Midbrain (tissue), 1 donor: ENCODE data around the gene TAF6.

Source experiments
- DNase-seq: peaks from one replicate; lab custom pipeline; 2025; lab: John Stamatoyannopoulos, UW

TAF6 gene

DNA sequence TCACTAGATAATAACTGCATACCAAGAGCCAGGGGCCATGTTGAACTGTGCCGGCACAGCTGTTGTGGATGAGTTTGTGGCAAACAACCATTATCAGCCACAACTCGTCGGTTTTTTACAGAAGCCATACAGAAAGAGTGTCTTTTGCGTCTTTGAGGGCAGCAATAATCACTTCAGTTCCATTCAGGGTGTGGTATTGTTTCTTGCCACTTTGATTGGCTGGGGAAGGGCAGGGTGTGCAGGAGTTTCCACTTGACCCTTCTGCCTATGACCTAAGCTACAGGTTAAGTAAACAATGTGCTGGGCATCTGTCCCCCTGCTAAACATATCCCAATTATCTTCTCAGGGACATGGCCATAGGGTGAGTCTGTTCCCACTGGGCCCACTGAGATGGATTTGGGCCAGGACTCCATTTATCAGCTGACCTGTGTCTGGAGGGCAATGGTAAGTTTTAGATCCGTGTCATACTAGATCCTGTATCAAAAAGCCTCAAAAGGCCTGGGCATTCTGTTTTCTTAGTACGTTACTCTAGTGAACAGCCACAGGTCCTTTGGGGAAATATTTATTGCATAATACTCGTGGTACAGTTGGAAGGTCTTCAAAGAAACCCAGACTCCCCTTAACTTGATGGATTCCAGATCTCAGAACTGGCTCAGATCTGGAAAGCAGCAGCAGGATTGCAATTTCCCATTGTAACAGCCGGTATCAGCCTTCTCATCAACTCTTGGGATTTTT lies 53.5 kb downstream of the TAF6 start:
- DNase-seq, result no peak

DNA sequence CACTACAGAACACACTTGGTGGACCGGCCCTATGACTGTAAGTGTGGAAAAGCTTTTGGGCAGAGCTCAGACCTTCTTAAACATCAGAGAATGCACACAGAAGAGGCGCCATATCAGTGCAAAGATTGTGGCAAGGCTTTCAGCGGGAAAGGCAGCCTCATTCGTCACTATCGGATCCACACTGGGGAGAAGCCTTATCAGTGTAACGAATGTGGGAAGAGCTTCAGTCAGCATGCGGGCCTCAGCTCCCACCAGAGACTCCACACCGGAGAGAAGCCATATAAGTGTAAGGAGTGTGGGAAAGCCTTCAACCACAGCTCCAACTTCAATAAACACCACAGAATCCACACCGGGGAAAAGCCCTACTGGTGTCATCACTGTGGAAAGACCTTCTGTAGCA lies 55.0 kb downstream of the TAF6 start:
- DNase-seq, result no peak

DNA sequence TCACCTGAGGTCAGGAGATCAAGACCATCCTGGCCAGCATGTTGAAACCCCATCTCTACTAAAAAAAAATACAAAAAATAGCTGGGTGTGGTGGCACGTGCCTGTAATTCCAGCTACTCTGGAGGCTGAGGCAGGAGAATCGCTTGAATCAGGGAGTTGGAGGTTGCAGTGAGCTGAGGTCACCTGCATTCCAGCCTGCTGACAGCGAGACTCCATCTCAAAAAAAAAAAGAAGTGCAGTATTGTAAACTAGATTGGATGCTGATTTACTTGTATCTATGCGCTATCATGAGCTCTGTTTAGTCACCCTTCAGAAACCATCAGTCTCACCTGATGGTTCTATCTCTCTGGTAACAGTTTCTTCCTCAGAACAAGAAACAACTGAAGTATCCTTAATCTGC lies 55.8 kb downstream of the TAF6 start:
- no peak for DNase-seq

DNA sequence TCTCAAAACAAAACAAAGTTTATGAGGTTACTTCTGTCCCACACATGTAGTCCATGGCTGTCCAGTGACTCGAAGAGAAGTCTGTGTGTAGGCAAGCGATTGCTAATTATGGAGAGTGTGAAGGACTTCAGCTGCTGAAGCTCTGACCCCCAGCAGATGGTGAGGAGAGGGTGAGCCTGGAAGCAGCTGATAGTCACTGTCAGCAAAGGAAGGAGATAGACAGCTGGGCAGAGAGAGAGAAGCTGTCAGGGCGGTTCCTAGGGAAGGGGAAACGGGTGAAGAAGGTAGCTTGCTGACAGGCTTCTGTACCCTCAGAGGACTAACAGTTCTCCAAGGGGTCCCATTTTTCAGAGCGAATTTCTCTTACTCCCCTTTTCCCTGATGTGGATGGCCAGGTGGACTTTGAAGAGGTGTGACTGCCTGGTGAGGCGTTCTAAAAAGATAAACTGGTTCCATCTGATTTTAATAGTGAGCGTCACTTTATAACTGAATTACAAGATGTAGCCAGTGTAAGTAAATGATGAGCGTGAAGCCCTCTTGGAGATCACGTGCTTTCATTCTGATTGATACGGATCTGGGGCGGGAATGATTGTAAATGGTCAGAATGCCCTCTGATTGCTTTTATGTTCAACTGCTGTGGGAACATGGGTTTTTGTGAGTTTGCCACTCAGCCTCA lies 57.5 kb downstream of the TAF6 start:
- DNase-seq, result no peak

DNA sequence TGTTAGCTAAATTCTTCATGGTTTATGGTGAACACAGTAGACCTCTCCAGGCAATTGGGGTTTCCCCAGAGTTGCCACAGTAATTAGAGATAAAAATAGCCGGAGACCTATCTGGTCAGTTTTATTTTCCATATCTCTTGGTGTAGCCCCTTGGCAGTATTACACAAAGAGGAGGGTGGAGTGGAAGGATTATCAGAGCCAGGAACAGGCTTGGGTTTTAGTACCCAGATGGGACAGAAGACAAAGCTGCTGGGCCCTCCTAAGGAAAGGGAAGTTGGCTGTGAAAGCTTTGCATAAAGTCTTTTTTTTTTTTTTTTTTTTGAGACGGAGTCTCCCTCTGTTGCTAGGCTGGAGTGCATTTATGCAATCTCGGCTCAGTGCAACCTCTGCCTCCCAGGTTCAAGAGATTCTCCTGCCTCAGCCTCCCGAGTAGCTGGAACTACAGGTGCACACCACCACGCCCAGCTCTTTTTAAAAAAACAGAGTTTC lies 59.9 kb downstream of the TAF6 start:
- no peak for DNase-seq
